Keratinocyte (primary cell): ENCODE results near the gene C1QTNF7. TPM values are rescaled to one million over a fixed set of nuclear protein-coding genes. Genes with fewer than 3 reads are reported as not detected.

Source experiments
- DNase-seq: peaks from one replicate; pipeline ENCODE4 v3.0.0-alpha.2; 2011; ENCODE audit warnings: low read depth, missing footprints, low spot score
- FAIRE-seq: peaks from 2 replicates; lab custom pipeline; 2011; peaks lifted over from hg19 to GRCh38; lab: Jason Lieb, UNC
- H2AFZ ChIP-seq: 2 replicates; pipeline ENCODE4 v1.6.0; 2012; ENCODE audit warnings: low read length, control low read depth, inconsistent platforms; ENCODE audit not compliant: control insufficient read depth
- H3K27ac ChIP-seq: 2 replicates; pipeline ENCODE4 v1.5.1; 2011; ENCODE audit warnings: low read length; ENCODE audit not compliant: control insufficient read depth, insufficient read depth
- H3K27me3 ChIP-seq: 3 replicates; pipeline ENCODE4 v1.6.0; 2011; ENCODE audit warnings: low read length; ENCODE audit not compliant: control insufficient read depth, insufficient read depth; ENCODE audit errors: extremely low read depth
- H3K36me3 ChIP-seq, 2 experiments: 2 replicates in 1 of 2; 3 replicates in 1 of 2; pipeline ENCODE4 v1.5.1; 2011; ENCODE audit warnings: low read length in 2 of 2, mild to moderate bottlenecking in 1 of 2; ENCODE audit not compliant: control insufficient read depth in 2 of 2, insufficient read depth in 2 of 2; ENCODE audit errors: extremely low read depth in 1 of 2
- H3K4me1 ChIP-seq: 3 replicates; pipeline ENCODE4 v1.5.1; 2011; ENCODE audit warnings: low read length; ENCODE audit not compliant: control insufficient read depth, insufficient read depth; ENCODE audit errors: extremely low read depth
- H3K4me2 ChIP-seq: 3 replicates; pipeline ENCODE4 v1.6.0; 2011; ENCODE audit warnings: low read depth, low read length; ENCODE audit not compliant: control insufficient read depth, insufficient read depth; ENCODE audit errors: extremely low read depth
- H3K4me3 ChIP-seq, 3 experiments: fragments of 200-600 bp in 1 of 3; sonication (generic) in 1 of 3; 2 replicates in 2 of 3; 3 replicates in 1 of 3; pipeline ENCODE4 v1.5.1; 2011 to 2016; ENCODE audit warnings: low read length in 3 of 3, mild to moderate bottlenecking in 3 of 3, control low read depth in 2 of 3, inconsistent platforms in 1 of 3, low read depth in 1 of 3, mixed read lengths in 1 of 3, mixed run types in 1 of 3, moderate library complexity in 1 of 3; ENCODE audit not compliant: control insufficient read depth in 2 of 3, insufficient read depth in 2 of 3; ENCODE audit errors: extremely low read depth in 1 of 3
- H3K79me2 ChIP-seq: 2 replicates; pipeline ENCODE4 v1.6.0; 2012; ENCODE audit warnings: low read length; ENCODE audit not compliant: control insufficient read depth, insufficient read depth
- H3K9ac ChIP-seq: 3 replicates; pipeline ENCODE4 v1.6.0; 2011; ENCODE audit warnings: low read length; ENCODE audit not compliant: control insufficient read depth, insufficient read depth; ENCODE audit errors: extremely low read depth
- H3K9me1 ChIP-seq: 3 replicates; pipeline ENCODE4 v1.6.0; 2011; ENCODE audit warnings: low read length; ENCODE audit not compliant: control insufficient read depth, insufficient read depth; ENCODE audit errors: extremely low read depth
- H3K9me3 ChIP-seq: 2 replicates; pipeline ENCODE4 v1.5.1; 2012; ENCODE audit warnings: low read depth, low read length; ENCODE audit not compliant: control insufficient read depth
- H4K20me1 ChIP-seq: 3 replicates; pipeline ENCODE4 v1.6.0; 2011; ENCODE audit warnings: low read length; ENCODE audit not compliant: control insufficient read depth, insufficient read depth; ENCODE audit errors: extremely low read depth
- EZH2 ChIP-seq: IDR thresholded peaks from one replicate; pipeline ENCODE4 v1.6.1; 2012; ENCODE audit warnings: inconsistent platforms, mild to moderate bottlenecking, low read length, moderate library complexity
- dilution Hi-C: fragments of 300-500 bp; cut with MboI; formaldehyde crosslinking; loops from one replicate; pipeline ENCODE4 v1.7.0; 2020; ENCODE audit warnings: low sequenced_read_pairs; ENCODE audit not compliant: extremely low pct_ligation_motif_present
- polyA plus RNA-seq, 5 experiments: library from polyadenylated mRNA; depleted of rRNA in 3 of 5; stranded (reverse) in 3 of 5; stranded (forward) in 1 of 5; unstranded in 1 of 5; fragments of >200 nt; gene quantifications; 1 replicate in 1 of 5; 2 replicates in 3 of 5; 3 replicates in 1 of 5; pipeline versions ENCODE4 v1.2.1 to v1.2.3, GENCODE V29; 2011 to 2012; ENCODE audit warnings: missing spikeins in 2 of 5, low read depth in 1 of 5, low replicate concordance in 1 of 5
- TF ChIP-seq, protein P1 (sequence below), 3 experiments: IDR thresholded peaks in 1 of 3; conservative IDR thresholded peaks in 1 of 3; optimal IDR thresholded peaks in 1 of 3; 2 replicates in 2 of 3; 3 replicates in 1 of 3; pipeline versions ENCODE3 to v1.5.1; 2011; ENCODE audit warnings: low read length in 3 of 3, mild to moderate bottlenecking in 3 of 3, moderate library complexity in 2 of 3, control low read depth in 1 of 3, inconsistent platforms in 1 of 3; ENCODE audit not compliant: insufficient read depth in 2 of 3; ENCODE audit errors: extremely low read depth in 1 of 3

The C1QTNF7 gene
- polyA plus RNA-seq, 1 donor (not counting 4 experiments of a cell fraction or from before 2014, with no cell fraction given): not detected

GRCh38 chr4:15428611-15429010, 778 bp downstream of the C1QTNF7 start:
- no peaks in the 10 kb centered on the region for H3K79me2 ChIP-seq
- dilution Hi-C loops: no loop called here
- no peak overlapping the region for H3K4me2 ChIP-seq
- H3K27me3 ChIP-seq: no peaks in the 10 kb centered on the region
- no peak overlapping the region for H3K9ac ChIP-seq
- FAIRE-seq: no peak
- H3K4me1 ChIP-seq: peaks cover 23% of the 10 kb centered on the region
- no peaks in the 10 kb centered on the region for H3K36me3 ChIP-seq
- no peak for DNase-seq
- no peak overlapping the region for H3K4me3 ChIP-seq
- H3K9me1 ChIP-seq: no peaks in the 10 kb centered on the region
- H4K20me1 ChIP-seq: no peaks in the 10 kb centered on the region
- no peak overlapping the region for H3K27ac ChIP-seq
- H2AFZ ChIP-seq: no peak overlapping the region
- H3K9me3 ChIP-seq: no peaks in the 10 kb centered on the region
- no peak for TF ChIP-seq EZH2
- TF ChIP-seq, protein P1, sequence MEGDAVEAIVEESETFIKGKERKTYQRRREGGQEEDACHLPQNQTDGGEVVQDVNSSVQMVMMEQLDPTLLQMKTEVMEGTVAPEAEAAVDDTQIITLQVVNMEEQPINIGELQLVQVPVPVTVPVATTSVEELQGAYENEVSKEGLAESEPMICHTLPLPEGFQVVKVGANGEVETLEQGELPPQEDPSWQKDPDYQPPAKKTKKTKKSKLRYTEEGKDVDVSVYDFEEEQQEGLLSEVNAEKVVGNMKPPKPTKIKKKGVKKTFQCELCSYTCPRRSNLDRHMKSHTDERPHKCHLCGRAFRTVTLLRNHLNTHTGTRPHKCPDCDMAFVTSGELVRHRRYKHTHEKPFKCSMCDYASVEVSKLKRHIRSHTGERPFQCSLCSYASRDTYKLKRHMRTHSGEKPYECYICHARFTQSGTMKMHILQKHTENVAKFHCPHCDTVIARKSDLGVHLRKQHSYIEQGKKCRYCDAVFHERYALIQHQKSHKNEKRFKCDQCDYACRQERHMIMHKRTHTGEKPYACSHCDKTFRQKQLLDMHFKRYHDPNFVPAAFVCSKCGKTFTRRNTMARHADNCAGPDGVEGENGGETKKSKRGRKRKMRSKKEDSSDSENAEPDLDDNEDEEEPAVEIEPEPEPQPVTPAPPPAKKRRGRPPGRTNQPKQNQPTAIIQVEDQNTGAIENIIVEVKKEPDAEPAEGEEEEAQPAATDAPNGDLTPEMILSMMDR (optimal IDR thresholded peaks at IDR 0.05 in 1 of 3, IDR thresholded peaks at IDR 0.05 in 1 of 3, conservative IDR thresholded peaks at IDR 0.05 in 1 of 3; ENCODE audit: extremely low read depth in 1 of 3, insufficient read depth in 2 of 3, low read length in 3 of 3): no peak

- Histone ChIP-seq H3K9me1 (no peaks in the 10 kb centered on the region), H4K20me1 (no peaks in the 10 kb centered on the region), H3K9me3 (no peaks in the 10 kb centered on the region), H3K36me3 (no peaks in the 10 kb centered on the region), H2AFZ (no peak overlapping the region), H3K4me3 (no peak overlapping the region), H3K4me1 (no peaks in the 10 kb centered on the region), H3K9ac (no peak overlapping the region), H3K4me2 (no peak overlapping the region), H3K27ac (no peak overlapping the region), H3K79me2 (no peaks in the 10 kb centered on the region), H3K27me3 (no peaks in the 10 kb centered on the region)
- TF ChIP-seq, protein P1 (optimal IDR thresholded peaks at IDR 0.05 in 1 of 3, IDR thresholded peaks at IDR 0.05 in 1 of 3, conservative IDR thresholded peaks at IDR 0.05 in 1 of 3; ENCODE audit: extremely low read depth in 1 of 3, insufficient read depth in 2 of 3, low read length in 3 of 3): no peak
- no peak for TF ChIP-seq EZH2
- dilution Hi-C loops: no loop called here
- DNase-seq (no peak), FAIRE-seq (no peak)
Measured at GRCh38 chr4:15434091-15434490, 6.3 kb downstream of the C1QTNF7 start.
